Panc1 (cell line): ENCODE data around the gene LAIR2. TPM values are rescaled to one million over a fixed set of nuclear protein-coding genes. Genes with fewer than 3 reads are reported as not detected.

Source experiments
- ATAC-seq: fragments of 200-7000 bp; cut with Tn5 transposase; 2 replicates; pipeline ENCODE4 v1.9.1; 2020; ENCODE audit warnings: mild to moderate bottlenecking, moderate library complexity
- BruUV-seq: library from RNA; stranded (reverse); fragments of 400-500 nt; replicated peaks from 2 replicates; lab custom pipeline; 2021; lab: Mats Ljungman, UMichigan
- CTCF ChIA-PET: fragments of 300-600 bp; sonication (Branson Sonifier 250); formaldehyde crosslinking; loops from one replicate; lab custom pipeline; 2022; ENCODE audit warnings: antibody characterized with exemption; lab: Charles Lee
- POLR2A ChIA-PET: fragments of 300-600 bp; sonication (Branson Sonifier 250); formaldehyde crosslinking; loops from one replicate; lab custom pipeline; 2022; ENCODE audit warnings: antibody characterized with exemption; lab: Charles Lee
- DNase-seq: peaks from one replicate; pipeline ENCODE4 v3.0.0-alpha.2; 2010; ENCODE audit warnings: low read depth, low spot score
- H3K27ac ChIP-seq: 2 replicates; pipeline ENCODE4 v1.5.1; 2011; ENCODE audit warnings: mild to moderate bottlenecking, low read length, inconsistent platforms
- H3K27me3 ChIP-seq: fragments of 200-500 bp; sonication (Bioruptor generic); 2 replicates; pipeline ENCODE4 v1.6.0; 2014; ENCODE audit warnings: low read length, inconsistent platforms; ENCODE audit not compliant: control insufficient read depth, insufficient read depth
- H3K36me3 ChIP-seq: fragments of 200-500 bp; sonication (Bioruptor generic); 2 replicates; pipeline ENCODE4 v1.5.1; 2014; ENCODE audit warnings: inconsistent platforms, mild to moderate bottlenecking, low read length, moderate library complexity; ENCODE audit not compliant: control insufficient read depth, insufficient read depth
- H3K4me1 ChIP-seq: 2 replicates; pipeline ENCODE4 v1.5.1; 2011; ENCODE audit warnings: inconsistent platforms, mild to moderate bottlenecking, low read length, moderate library complexity; ENCODE audit not compliant: control insufficient read depth, insufficient read depth
- H3K4me3 ChIP-seq, 2 experiments: 2 replicates each; pipeline ENCODE4 v1.5.1; 2011 to 2012; ENCODE audit warnings: low read depth in 2 of 2, low read length in 2 of 2, mild to moderate bottlenecking in 2 of 2, inconsistent platforms in 1 of 2, moderate library complexity in 1 of 2
- H3K9me3 ChIP-seq: fragments of 200-500 bp; sonication (Bioruptor generic); 2 replicates; pipeline ENCODE4 v1.5.1; 2014; ENCODE audit warnings: low read depth, mild to moderate bottlenecking, inconsistent platforms, low read length, moderate library complexity; ENCODE audit not compliant: control insufficient read depth, insufficient read depth
- POLR2AphosphoS5 ChIP-seq: IDR thresholded peaks from 2 replicates; pipeline ENCODE4 v1.6.1; 2012; ENCODE audit warnings: mild to moderate bottlenecking, low read depth, low read length, moderate library complexity
- REST ChIP-seq, 2 experiments: IDR thresholded peaks; 2 replicates each; pipeline ENCODE4 v1.6.1; 2011 to 2012; ENCODE audit warnings: low read depth in 2 of 2, control low read depth in 1 of 2, low read length in 1 of 2, mild to moderate bottlenecking in 1 of 2, moderate library complexity in 1 of 2; ENCODE audit not compliant: insufficient read depth in 1 of 2
- SIN3A ChIP-seq: IDR thresholded peaks from 2 replicates; pipeline ENCODE4 v1.6.1; 2012; ENCODE audit warnings: low read depth, mild to moderate bottlenecking, low read length, moderate library complexity, borderline replicate concordance; ENCODE audit not compliant: insufficient read depth
- TCF7L2 ChIP-seq: IDR thresholded peaks from 2 replicates; pipeline ENCODE4 v1.6.1; 2011; ENCODE audit warnings: mild to moderate bottlenecking, low read depth, low read length, inconsistent platforms
- in situ Hi-C: cut with HindIII; loops from 2 replicates; pipeline ENCODE4 v1.10.0; 2016; ENCODE audit warnings: low sequenced_read_pairs, low pct_unique_long_range_greater_than_20kb
- intact Hi-C: fragments of 100-400 bp; cut with micrococcal nuclease; formaldehyde crosslinking; loops from one replicate; pipeline ENCODE4 v1.10.0; 2022; ENCODE audit not compliant: unreplicated experiment
- total RNA-seq: library from RNA; stranded (reverse); gene quantifications from one replicate; pipeline ENCODE4 v1.2.1, GENCODE V29; 2021; ENCODE audit not compliant: unreplicated experiment
- TF ChIP-seq, protein P1 (sequence below): fragments of 450-650 bp; IDR thresholded peaks from 2 replicates; pipeline ENCODE4 v1.5.1; 2017; ENCODE audit warnings: mild to moderate bottlenecking

LAIR2 gene
- total RNA-seq, 1 experiment from 2014 or later, result not detected

DNA sequence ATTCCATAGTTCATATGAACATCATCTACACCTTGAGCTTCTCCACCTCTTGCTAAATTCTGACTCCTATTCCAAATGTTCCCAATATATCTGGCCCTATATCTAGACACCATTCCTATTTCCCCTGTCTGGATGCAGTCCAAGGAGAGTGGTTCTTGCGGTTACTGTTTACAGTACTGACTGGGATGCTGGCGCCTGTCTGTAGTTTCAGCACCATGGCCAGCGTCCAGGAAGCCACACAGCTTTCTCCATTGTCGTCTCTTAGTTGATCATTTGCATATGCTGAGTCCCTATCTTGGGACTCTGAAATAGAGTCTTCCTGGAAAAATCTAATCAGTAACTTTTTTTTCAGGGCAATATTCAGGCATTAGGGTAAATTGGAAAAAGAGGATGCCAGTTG lies 14.9 kb downstream of the LAIR2 start:
- no TSS peak for BruUV-seq
- H3K4me3 ChIP-seq, result no peak overlapping the region
- in situ Hi-C loops (no loop called here), intact Hi-C loops (no loop called here)
- peaks cover 12% of the 10 kb centered on the region; the same call in 1 of the 2 replicates for H3K27me3 ChIP-seq
- CTCF ChIA-PET, result no interaction called here
- no peak for ATAC-seq
- TF ChIP-seq REST (IDR thresholded peaks at IDR 0.05; ENCODE audit: insufficient read depth in 1 of 2, low read depth in 2 of 2, low read length in 1 of 2) (peak; percentile 98 to 99), TCF7L2 (no peak), SIN3A (no peak), POLR2AphosphoS5 (no peak)
- TF ChIP-seq, protein P1, sequence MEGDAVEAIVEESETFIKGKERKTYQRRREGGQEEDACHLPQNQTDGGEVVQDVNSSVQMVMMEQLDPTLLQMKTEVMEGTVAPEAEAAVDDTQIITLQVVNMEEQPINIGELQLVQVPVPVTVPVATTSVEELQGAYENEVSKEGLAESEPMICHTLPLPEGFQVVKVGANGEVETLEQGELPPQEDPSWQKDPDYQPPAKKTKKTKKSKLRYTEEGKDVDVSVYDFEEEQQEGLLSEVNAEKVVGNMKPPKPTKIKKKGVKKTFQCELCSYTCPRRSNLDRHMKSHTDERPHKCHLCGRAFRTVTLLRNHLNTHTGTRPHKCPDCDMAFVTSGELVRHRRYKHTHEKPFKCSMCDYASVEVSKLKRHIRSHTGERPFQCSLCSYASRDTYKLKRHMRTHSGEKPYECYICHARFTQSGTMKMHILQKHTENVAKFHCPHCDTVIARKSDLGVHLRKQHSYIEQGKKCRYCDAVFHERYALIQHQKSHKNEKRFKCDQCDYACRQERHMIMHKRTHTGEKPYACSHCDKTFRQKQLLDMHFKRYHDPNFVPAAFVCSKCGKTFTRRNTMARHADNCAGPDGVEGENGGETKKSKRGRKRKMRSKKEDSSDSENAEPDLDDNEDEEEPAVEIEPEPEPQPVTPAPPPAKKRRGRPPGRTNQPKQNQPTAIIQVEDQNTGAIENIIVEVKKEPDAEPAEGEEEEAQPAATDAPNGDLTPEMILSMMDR, result no peak
- no peaks in the 10 kb centered on the region for H3K36me3 ChIP-seq
- no peak overlapping the region for H3K27ac ChIP-seq
- POLR2A ChIA-PET, result no interaction called here
- H3K9me3 ChIP-seq, result no peaks in the 10 kb centered on the region
- no peaks in the 10 kb centered on the region for H3K4me1 ChIP-seq
- DNase-seq, result peak; percentile 75

DNA sequence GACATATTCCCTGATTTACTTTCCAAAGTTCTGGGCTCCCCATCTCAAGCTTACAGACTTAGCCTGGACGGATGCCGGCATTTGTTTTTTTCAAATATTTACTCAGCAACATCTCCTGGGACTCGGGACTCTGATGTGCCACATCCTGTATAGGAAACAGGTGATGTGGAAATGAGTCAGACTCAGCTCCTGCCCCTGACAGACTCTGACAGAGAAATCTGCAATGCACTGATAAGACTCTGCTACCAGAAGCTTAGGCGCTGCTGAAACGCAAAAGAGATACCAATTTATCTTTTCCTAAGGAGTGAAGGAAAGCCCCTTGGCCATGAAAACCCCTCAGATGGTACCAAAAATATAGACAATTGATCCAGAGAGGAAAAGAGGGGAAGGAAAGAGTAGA lies 16.2 kb downstream of the LAIR2 start:
- H3K4me1 ChIP-seq, result no peaks in the 10 kb centered on the region
- H3K36me3 ChIP-seq, result no peaks in the 10 kb centered on the region
- CTCF ChIA-PET, result no interaction called here
- peaks cover 12% of the 10 kb centered on the region; the same call in 1 of the 2 replicates for H3K27me3 ChIP-seq
- POLR2A ChIA-PET, result no interaction called here
- TF ChIP-seq REST (IDR thresholded peaks at IDR 0.05; ENCODE audit: insufficient read depth in 1 of 2, low read depth in 2 of 2, low read length in 1 of 2), result no peak
- no peak for TF ChIP-seq POLR2AphosphoS5
- TF ChIP-seq SIN3A, result no peak
- TF ChIP-seq TCF7L2, result no peak
- TF ChIP-seq, protein P1, result no peak
- H3K9me3 ChIP-seq, result no peaks in the 10 kb centered on the region
- intact Hi-C loops, result no loop called here
- no TSS peak for BruUV-seq
- no peak overlapping the region for H3K4me3 ChIP-seq
- in situ Hi-C loops, result no loop called here
- no peak overlapping the region for H3K27ac ChIP-seq
- ATAC-seq (peak; percentile 80), DNase-seq (peak; percentile 96)
